HEK293T (cell line): Measurements from ENCODE around the gene SYNE1.

ENCODE experiments used
- CTCF ChIA-PET: fragments of 350-600 bp; formaldehyde crosslinking; extraction: SDS; loops from one replicate; lab custom pipeline; 2021; ENCODE audit warnings: antibody characterized with exemption, inconsistent platforms; lab: Yijun Ruan, JAX
- POLR2A ChIA-PET: fragments of 350-600 bp; formaldehyde crosslinking; extraction: SDS; loops from one replicate; lab custom pipeline; 2020; ENCODE audit warnings: antibody characterized with exemption, inconsistent platforms; lab: Yijun Ruan, JAX
- DNase-seq: peaks from one replicate; pipeline ENCODE4 v3.0.0; 2012; ENCODE audit warnings: mixed read lengths; ENCODE audit errors: extremely low spot score
- ARNT ChIP-seq: fragments of 450-650 bp; IDR thresholded peaks from 2 replicates; pipeline ENCODE4 v1.6.1; 2017; ENCODE audit warnings: mild to moderate bottlenecking
- BHLHE40 ChIP-seq: fragments of 450-650 bp; IDR thresholded peaks from 2 replicates; pipeline ENCODE4 v1.6.1; 2016; ENCODE audit warnings: mild to moderate bottlenecking, moderate library complexity, borderline replicate concordance
- CTBP1 ChIP-seq: fragments of 450-650 bp; IDR thresholded peaks from 2 replicates; pipeline ENCODE4 v1.6.1; 2016; ENCODE audit warnings: borderline replicate concordance
- ELF4 ChIP-seq: fragments of 450-650 bp; IDR thresholded peaks from 2 replicates; pipeline ENCODE4 v1.6.1; 2017; ENCODE audit warnings: antibody characterized with exemption
- FOXA1 ChIP-seq: fragments of 450-650 bp; IDR thresholded peaks from 2 replicates; pipeline ENCODE4 v1.6.1; 2016; ENCODE audit warnings: mild to moderate bottlenecking
- FOXK2 ChIP-seq: fragments of 450-650 bp; IDR thresholded peaks from 2 replicates; pipeline ENCODE4 v1.6.1; 2016; ENCODE audit warnings: mild to moderate bottlenecking
- FOXM1 ChIP-seq: fragments of 450-650 bp; IDR thresholded peaks from 2 replicates; pipeline ENCODE4 v1.6.1; 2017; ENCODE audit warnings: mild to moderate bottlenecking, borderline replicate concordance
- HDGF ChIP-seq: fragments of 450-650 bp; IDR thresholded peaks from 2 replicates; pipeline ENCODE4 v1.6.1; 2017; ENCODE audit warnings: antibody characterized with exemption, borderline replicate concordance
- L3MBTL2 ChIP-seq: fragments of 450-650 bp; conservative IDR thresholded peaks from 2 replicates; pipeline ENCODE4 v1.6.1; 2016; ENCODE audit warnings: mild to moderate bottlenecking
- LEF1 ChIP-seq: fragments of 450-650 bp; IDR thresholded peaks from 2 replicates; pipeline ENCODE4 v1.6.1; 2017; ENCODE audit warnings: mild to moderate bottlenecking, borderline replicate concordance
- NFRKB ChIP-seq: fragments of 450-650 bp; IDR thresholded peaks from 2 replicates; pipeline ENCODE4 v1.6.1; 2016; ENCODE audit warnings: mild to moderate bottlenecking, moderate library complexity
- SP1 ChIP-seq: fragments of 450-650 bp; IDR thresholded peaks from 2 replicates; pipeline ENCODE4 v1.6.1; 2017
- SUZ12 ChIP-seq: fragments of 450-650 bp; IDR thresholded peaks from 2 replicates; pipeline ENCODE4 v1.6.1; 2016; ENCODE audit warnings: mild to moderate bottlenecking
- TARDBP ChIP-seq: fragments of 450-650 bp; IDR thresholded peaks from 2 replicates; pipeline ENCODE4 v1.6.1; 2016
- ZNF384 ChIP-seq: fragments of 450-650 bp; IDR thresholded peaks from 2 replicates; pipeline ENCODE4 v1.6.1; 2016
- TF ChIP-seq, protein P1 (sequence below): fragments of 450-650 bp; IDR thresholded peaks from 2 replicates; pipeline ENCODE4 v1.6.1; 2016

Gene SYNE1

GRCh38 chr6:152271776-152272464, 365.2 kb downstream of the SYNE1 start:
- ChIA-PET CTCF (interaction anchor here (0.6 kb wide), 1 partner anchor 12 kb away, joined by 3 read pairs; no protein-coding TSS in a partner anchor), POLR2A (interaction anchor here (1.5 kb wide), 1 partner anchor 30 kb away, joined by 4 read pairs; no protein-coding TSS in a partner anchor)
- TF ChIP-seq ELF4 (no peak), NFRKB (no peak)
- no peak for DNase-seq

GRCh38 chr6:152270301-152270925, 366.7 kb downstream of the SYNE1 start:
- POLR2A ChIA-PET, result no interaction called here
- DNase-seq, result no peak
- no peak for TF ChIP-seq BHLHE40
- no peak for TF ChIP-seq ZNF384
- no peak for TF ChIP-seq L3MBTL2
- no peak for TF ChIP-seq TARDBP
- TF ChIP-seq, protein P1, sequence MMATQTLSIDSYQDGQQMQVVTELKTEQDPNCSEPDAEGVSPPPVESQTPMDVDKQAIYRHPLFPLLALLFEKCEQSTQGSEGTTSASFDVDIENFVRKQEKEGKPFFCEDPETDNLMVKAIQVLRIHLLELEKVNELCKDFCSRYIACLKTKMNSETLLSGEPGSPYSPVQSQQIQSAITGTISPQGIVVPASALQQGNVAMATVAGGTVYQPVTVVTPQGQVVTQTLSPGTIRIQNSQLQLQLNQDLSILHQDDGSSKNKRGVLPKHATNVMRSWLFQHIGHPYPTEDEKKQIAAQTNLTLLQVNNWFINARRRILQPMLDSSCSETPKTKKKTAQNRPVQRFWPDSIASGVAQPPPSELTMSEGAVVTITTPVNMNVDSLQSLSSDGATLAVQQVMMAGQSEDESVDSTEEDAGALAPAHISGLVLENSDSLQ, result no peak
- no peak for TF ChIP-seq SP1
- no peak for TF ChIP-seq NFRKB
- no peak for TF ChIP-seq FOXM1
- TF ChIP-seq ARNT, result no peak
- TF ChIP-seq LEF1, result no peak
- no peak for TF ChIP-seq FOXA1
- no peak for TF ChIP-seq FOXK2
- TF ChIP-seq HDGF, result no peak
- no peak for TF ChIP-seq ELF4
- TF ChIP-seq SUZ12, result no peak
- CTCF ChIA-PET, result interaction anchor here (0.6 kb wide), 1 partner anchor 18 kb away, joined by 4 read pairs; no protein-coding TSS in a partner anchor

DNA sequence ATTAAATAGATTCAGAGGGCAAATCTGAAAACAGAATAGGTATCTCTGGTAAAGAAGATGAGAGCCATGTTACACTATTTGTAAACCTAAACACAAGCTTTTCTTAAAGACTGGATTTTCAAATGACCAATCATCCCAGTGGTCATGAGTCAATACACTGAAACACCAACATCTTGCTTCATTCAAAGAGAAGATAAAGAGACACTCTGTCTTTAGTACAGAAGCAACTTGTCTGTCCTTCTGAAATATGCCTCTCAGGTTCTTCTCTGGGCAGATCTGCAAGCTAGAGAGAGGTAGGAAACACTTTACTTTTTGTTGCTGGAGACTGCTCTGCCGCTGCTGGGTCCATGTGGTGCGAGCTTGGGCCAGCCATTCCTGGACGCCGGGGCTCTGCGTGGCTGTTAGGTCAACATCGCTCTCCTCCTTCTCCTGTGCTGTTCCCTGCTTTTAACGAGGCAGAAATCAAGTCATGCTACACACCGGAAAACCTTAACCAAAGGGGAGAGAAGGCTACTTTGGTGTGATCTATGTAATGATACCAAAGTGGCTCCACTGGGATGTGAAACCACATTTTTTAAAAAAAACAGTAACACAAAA, 368.2 kb downstream of the SYNE1 start:
- POLR2A ChIA-PET, result no interaction called here
- DNase-seq, result no peak
- TF ChIP-seq ELF4 (no peak), HDGF (no peak), BHLHE40 (no peak), FOXK2 (no peak), ARNT (no peak), SP1 (no peak), L3MBTL2 (no peak), SUZ12 (no peak), FOXM1 (no peak), NFRKB (no peak), ZNF384 (no peak), CTBP1 (no peak), FOXA1 (no peak), TARDBP (no peak)
- TF ChIP-seq, protein P1, result no peak
- CTCF ChIA-PET, result interaction anchor here (0.6 to 1.5 kb wide), 2 partner anchors 8 to 504 kb away, joined by 4 to 5 read pairs; no protein-coding TSS in a partner anchor

GRCh38 chr6:152267967-152268845, 369.0 kb downstream of the SYNE1 start:
- CTCF ChIA-PET, result interaction anchor here (0.6 to 1.5 kb wide), 7 partner anchors 18 to 620 kb away, joined by 3 to 4 read pairs (median 3); no protein-coding TSS in a partner anchor
- TF ChIP-seq HDGF (no peak), ARNT (no peak), CTBP1 (no peak), FOXK2 (no peak), NFRKB (no peak), ELF4 (no peak), FOXM1 (no peak), ZNF384 (peak; percentile 98)
- DNase-seq, result peak; percentile 25
- POLR2A ChIA-PET, result no interaction called here

DNA sequence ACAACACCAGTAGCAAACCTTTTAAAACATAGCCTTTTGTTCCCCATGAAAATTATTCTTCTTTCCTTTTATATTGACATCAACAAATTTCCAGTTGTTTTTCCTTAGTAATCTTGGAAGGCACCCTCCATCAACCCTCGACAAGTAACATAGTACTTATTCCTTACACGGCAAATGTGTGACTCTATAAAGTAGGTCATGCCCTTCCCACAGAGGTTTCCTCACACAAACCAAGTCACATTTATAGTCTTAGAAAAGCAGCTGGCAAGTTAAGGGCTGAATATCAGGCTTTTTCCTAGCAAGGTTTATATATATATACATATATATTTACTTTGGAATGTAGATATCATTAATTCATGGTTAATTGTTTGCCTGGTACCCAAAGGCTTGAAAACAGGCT, 371.5 kb downstream of the SYNE1 start:
- no peak for DNase-seq
- ChIA-PET CTCF (no interaction called here), POLR2A (no interaction called here)
- no peak for TF ChIP-seq ARNT
- no peak for TF ChIP-seq HDGF
- no peak for TF ChIP-seq FOXK2
- no peak for TF ChIP-seq CTBP1
- TF ChIP-seq TARDBP, result no peak
- TF ChIP-seq SP1, result no peak
- TF ChIP-seq ELF4, result no peak
- TF ChIP-seq SUZ12, result no peak
- no peak for TF ChIP-seq ZNF384
- no peak for TF ChIP-seq FOXA1
- no peak for TF ChIP-seq FOXM1

DNA sequence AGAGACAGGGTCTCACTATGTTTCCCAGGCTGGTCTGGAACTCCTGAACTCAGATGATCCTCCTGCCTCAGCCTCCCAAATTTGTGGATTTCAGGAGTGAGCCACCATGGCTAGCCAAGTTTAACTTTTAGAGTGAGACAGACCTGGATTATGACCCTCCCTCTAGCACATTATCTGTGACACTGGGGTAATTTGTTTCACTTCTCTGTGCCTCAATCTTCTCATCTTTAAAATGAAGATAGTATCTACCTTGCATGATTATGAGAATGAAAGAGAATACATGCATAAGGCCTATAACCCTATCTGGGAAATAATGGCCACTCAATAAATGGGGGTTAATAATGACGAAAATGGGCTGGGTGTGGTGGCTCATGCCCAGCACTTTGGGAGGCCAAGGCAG, 373.6 kb downstream of the SYNE1 start:
- POLR2A ChIA-PET, result no interaction called here
- no peak for DNase-seq
- TF ChIP-seq LEF1 (no peak), ARNT (no peak), ZNF384 (no peak), CTBP1 (no peak), L3MBTL2 (no peak), FOXA1 (no peak), SP1 (no peak), TARDBP (no peak), FOXM1 (no peak), FOXK2 (no peak), NFRKB (no peak), HDGF (no peak), SUZ12 (no peak), BHLHE40 (no peak)
- TF ChIP-seq, protein P1, result no peak
- CTCF ChIA-PET, result no interaction called here
